A549 (cell line): ENCODE data around the gene USP15.

Source experiments
- CEBPB ChIP-seq, 2 experiments: fragments of >200 bp in 1 of 2; sonication (Bioruptor Twin) in 1 of 2; formaldehyde crosslinking in 1 of 2; IDR thresholded peaks; 2 replicates each; pipeline ENCODE4 v1.6.1; 2012 to 2016
- CHD4 ChIP-seq: fragments of 200-600 bp; sonication (generic); IDR thresholded peaks from 2 replicates; pipeline ENCODE4 v1.6.1; 2016; ENCODE audit warnings: antibody characterized with exemption, mild to moderate bottlenecking, borderline replicate concordance
- EHMT2 ChIP-seq: fragments of 200-600 bp; sonication (generic); IDR thresholded peaks from 2 replicates; pipeline ENCODE4 v1.6.1; 2016; ENCODE audit warnings: antibody characterized with exemption, low read depth, mild to moderate bottlenecking, moderate library complexity
- HDAC2 ChIP-seq: fragments of 200-600 bp; sonication (generic); IDR thresholded peaks from 2 replicates; pipeline ENCODE4 v1.6.1; 2016
- POLR2A ChIP-seq: IDR thresholded peaks from 2 replicates; pipeline ENCODE4 v1.6.1; 2012; ENCODE audit warnings: mild to moderate bottlenecking, low read length
- RAD21 ChIP-seq, 2 experiments: fragments of >200 bp in 1 of 2; sonication (Bioruptor Twin) in 1 of 2; formaldehyde crosslinking in 1 of 2; IDR thresholded peaks in 1 of 2; conservative IDR thresholded peaks in 1 of 2; 2 replicates in 1 of 2; 3 replicates in 1 of 2; pipeline ENCODE4 v1.6.1; 2012 to 2018; ENCODE audit warnings: inconsistent platforms in 1 of 2
- RNF2 ChIP-seq: fragments of 200-600 bp; sonication (generic); IDR thresholded peaks from 2 replicates; pipeline ENCODE4 v1.6.1; 2016; ENCODE audit warnings: low read depth, mild to moderate bottlenecking, antibody characterized with exemption, moderate library complexity, borderline replicate concordance
- TF ChIP-seq, protein P1 (sequence below): IDR thresholded peaks from 2 replicates; pipeline ENCODE4 v1.6.1; 2012
- TF ChIP-seq, protein P2 (sequence below): fragments of >200 bp; sonication (Bioruptor Twin); formaldehyde crosslinking; IDR thresholded peaks from 3 replicates; pipeline ENCODE4 v1.5.1; 2016
- TF ChIP-seq, protein P3 (sequence below): IDR thresholded peaks from 2 replicates; pipeline ENCODE4 v1.6.1; 2012; ENCODE audit warnings: low read depth, borderline replicate concordance

DNA sequence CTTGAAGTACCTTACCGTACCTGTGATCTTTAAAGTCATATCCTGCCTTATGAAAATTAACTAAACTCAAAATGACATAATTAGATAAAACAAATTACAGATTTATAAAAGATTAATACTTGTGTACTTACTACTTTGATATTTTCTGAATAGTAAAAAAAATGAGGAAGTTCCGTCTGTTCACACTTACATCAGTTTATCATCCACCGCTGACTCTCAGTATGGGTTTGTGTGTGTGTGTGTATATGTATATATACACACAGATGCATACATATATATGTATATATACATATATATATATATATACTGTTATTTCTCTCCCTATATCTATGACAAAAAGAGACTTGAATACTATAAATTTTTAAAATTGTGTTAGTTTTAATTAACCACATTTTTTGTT is 141.4 kb downstream of the USP15 start:
- TF ChIP-seq, protein P1, sequence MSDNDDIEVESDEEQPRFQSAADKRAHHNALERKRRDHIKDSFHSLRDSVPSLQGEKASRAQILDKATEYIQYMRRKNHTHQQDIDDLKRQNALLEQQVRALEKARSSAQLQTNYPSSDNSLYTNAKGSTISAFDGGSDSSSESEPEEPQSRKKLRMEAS = no peak
- TF ChIP-seq, protein P2, sequence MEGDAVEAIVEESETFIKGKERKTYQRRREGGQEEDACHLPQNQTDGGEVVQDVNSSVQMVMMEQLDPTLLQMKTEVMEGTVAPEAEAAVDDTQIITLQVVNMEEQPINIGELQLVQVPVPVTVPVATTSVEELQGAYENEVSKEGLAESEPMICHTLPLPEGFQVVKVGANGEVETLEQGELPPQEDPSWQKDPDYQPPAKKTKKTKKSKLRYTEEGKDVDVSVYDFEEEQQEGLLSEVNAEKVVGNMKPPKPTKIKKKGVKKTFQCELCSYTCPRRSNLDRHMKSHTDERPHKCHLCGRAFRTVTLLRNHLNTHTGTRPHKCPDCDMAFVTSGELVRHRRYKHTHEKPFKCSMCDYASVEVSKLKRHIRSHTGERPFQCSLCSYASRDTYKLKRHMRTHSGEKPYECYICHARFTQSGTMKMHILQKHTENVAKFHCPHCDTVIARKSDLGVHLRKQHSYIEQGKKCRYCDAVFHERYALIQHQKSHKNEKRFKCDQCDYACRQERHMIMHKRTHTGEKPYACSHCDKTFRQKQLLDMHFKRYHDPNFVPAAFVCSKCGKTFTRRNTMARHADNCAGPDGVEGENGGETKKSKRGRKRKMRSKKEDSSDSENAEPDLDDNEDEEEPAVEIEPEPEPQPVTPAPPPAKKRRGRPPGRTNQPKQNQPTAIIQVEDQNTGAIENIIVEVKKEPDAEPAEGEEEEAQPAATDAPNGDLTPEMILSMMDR = no peak
- TF ChIP-seq, protein P3, sequence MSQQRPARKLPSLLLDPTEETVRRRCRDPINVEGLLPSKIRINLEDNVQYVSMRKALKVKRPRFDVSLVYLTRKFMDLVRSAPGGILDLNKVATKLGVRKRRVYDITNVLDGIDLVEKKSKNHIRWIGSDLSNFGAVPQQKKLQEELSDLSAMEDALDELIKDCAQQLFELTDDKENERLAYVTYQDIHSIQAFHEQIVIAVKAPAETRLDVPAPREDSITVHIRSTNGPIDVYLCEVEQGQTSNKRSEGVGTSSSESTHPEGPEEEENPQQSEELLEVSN = no peak
- no peak for TF ChIP-seq POLR2A
- TF ChIP-seq HDAC2 = no peak
- no peak for TF ChIP-seq EHMT2
- no peak for TF ChIP-seq RAD21 (conservative IDR thresholded peaks at IDR 0.05 in 1 of 2, IDR thresholded peaks at IDR 0.05 in 1 of 2)
- no peak for TF ChIP-seq CHD4
- TF ChIP-seq RNF2 = no peak
- TF ChIP-seq CEBPB (IDR thresholded peaks at IDR 0.05) = no peak
